HG03280 (cell line): Measurements from ENCODE around the gene RNF144B.
"Not testable (repeated sequence)": the region's sequence is repeated elsewhere in the genome, so short reads cannot be mapped to it uniquely, and the experiment has no call there.

Source experiments
- ATAC-seq: cut with Tn5 transposase; IDR thresholded peaks from one replicate; pipeline ENCODE4 v1.9.1; 2021; ENCODE audit warnings: mild to moderate bottlenecking, moderate library complexity; ENCODE audit not compliant: unreplicated experiment

RNF144B gene

DNA sequence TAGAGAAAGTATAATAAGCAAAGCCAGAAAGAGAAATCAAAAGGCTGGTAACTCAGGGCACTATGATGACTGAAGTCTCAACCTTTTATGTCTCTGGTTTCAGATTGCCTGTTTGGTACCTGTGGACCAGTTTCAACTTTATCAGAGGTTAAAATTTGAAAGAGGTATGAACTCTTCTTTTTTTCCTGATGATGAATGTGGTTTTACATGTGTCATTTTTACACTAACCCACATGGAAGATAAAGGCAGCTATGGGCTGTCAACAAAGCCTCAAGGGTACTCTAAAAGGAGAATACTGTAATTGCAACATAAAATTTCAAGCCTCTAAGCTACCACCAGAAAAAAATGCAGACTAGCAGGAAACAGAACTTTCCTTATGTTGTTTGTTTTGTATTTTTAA, 52.4 kb downstream of the RNF144B start:
- no peak for ATAC-seq

DNA sequence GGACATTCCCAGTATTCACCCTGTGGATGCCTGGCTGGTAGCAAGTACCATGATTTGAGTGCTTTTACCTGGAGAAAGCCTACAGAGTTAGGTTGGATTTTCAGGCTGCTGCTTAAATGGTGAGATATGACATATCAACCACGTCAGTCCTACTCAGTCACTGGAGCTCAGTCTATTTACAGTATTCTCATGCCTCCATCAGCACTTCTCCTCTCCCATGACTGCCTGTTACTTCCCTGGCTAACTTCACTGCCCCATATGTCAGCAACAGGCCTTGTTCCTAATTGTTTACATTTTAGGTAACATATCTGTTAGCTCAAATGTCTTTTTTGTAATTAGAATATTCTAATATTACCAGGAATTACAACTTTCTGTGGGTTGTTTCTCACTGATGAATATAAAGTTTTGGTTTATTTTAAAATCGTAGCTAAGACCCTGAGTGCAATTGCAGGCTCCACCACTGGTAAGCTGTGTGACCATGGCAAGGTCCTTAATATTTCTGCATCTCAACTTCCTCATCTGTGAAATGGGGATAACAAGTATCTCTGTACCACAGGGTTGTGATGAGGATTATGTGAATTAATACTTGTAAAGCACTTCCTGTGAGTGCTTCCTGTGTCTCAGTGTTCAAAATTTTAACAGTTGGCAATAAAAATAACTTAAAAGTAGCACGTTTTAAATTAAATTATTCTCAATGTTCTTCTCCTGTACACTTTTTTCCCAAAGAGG, 54.3 kb downstream of the RNF144B start:
- ATAC-seq, result no peak

DNA sequence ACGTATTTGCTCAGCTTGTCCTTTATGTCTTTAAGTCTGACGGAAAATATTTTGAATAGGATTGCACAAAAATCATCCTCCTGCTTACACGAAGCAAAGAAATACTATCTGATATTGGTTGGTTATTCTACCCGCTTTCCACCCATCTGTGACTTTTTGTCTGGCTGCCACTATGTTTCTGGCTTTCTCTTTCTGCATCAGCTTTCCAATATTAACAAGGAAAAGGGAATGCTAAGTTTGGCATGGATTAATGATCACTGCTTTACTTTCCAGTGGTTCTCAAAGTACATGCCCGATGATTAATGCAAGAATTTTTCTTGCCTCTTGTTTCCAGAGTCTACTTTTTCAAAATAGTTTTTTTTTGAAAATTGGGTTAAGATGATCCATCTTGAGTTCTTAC, 57.0 kb downstream of the RNF144B start:
- no peak for ATAC-seq

DNA sequence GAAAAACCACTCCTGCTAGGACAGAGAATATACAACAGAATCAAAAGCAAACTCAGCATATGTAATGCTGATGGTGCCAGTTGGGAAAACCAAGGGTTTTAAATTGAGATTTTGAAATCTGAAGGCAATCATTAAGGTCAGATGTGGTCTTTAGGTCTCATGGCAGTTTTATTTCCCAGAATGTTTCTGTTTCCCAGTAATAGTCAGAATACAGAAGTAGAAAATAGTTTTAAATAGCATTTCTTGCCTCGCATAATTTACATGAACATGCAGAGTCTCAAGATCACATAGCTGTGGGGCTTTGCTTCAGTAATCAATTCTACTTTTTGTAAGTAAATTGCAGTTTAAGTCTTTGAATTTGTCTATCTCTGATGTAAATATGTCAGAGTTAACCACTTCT, 58.1 kb downstream of the RNF144B start:
- ATAC-seq, result no peak

DNA sequence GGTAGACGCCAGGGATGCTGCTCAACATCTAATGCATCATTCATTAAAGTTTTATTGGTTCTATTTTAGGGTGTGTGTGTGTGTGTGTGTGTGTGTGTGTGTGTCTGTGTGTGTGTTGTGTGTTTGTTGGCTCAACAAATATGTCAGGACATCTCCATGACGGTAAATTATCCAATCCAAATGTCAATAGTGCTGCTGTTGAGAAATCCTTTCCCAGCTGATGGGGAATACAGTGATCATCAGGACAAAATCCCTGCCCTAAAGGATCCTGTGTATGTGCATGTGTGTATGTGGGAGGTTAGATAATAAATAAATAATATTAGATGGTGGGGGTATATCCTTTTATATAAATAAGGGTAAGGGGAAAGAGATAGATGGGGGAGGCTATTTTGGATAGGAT, 59.6 kb downstream of the RNF144B start:
- no peak for ATAC-seq

DNA sequence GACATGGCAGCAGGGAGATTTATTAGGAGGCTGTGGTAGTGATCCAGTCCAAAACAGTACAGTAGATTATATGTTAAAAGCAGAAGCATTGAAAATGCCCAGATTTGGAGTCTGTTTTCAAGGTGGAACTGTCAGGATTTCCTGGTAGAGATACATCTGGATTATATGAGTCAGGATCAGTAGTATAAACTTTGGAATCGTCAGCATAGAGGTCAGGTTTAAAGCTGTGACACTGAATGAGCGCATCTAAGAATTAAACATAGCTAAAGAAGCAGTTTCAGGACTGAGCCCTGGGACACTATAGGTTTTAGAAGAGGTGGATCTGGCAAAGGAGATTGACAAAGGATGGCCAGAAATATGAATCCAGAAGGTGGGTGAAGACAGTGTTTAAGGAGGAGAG, 60.4 kb downstream of the RNF144B start:
- ATAC-seq, result no peak

DNA sequence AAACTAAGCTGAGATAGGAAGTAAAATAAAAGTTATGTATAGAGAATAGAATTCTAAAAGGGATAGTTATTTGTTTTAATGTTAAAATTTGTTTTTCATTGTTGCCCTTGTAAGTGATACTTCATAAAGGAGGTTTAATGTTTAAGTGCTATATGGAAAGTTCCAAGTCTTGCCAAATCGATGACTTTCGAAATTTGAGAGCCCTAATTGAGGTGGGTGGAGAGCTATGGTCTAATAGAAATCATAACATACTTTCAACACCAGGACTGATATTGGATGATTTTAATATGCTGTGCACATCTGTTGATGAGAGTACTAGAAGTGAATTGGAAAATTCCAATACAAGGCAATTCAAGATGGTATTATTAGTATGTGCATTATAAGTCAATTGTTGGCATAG, 64.6 kb downstream of the RNF144B start:
- no peak for ATAC-seq

DNA sequence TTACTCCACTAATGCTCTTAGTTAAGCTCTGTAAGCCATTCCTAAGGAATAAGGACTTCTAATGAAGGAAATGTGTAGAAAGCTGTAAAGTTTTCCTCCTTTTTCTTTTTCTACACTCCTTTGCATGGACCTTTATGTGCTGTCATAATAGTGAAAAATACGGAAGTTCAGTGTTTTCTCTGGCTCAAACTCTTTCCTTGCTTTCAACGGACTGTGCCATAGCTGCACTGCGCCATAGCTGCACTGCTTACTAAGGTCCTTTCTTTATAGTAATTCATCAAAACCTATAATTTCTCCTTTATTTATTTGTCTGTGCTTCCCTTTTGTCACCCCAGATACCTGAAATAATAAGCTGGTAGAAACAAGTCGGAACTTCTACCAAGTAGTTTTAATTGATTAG, 67.3 kb downstream of the RNF144B start:
- no peak for ATAC-seq

DNA sequence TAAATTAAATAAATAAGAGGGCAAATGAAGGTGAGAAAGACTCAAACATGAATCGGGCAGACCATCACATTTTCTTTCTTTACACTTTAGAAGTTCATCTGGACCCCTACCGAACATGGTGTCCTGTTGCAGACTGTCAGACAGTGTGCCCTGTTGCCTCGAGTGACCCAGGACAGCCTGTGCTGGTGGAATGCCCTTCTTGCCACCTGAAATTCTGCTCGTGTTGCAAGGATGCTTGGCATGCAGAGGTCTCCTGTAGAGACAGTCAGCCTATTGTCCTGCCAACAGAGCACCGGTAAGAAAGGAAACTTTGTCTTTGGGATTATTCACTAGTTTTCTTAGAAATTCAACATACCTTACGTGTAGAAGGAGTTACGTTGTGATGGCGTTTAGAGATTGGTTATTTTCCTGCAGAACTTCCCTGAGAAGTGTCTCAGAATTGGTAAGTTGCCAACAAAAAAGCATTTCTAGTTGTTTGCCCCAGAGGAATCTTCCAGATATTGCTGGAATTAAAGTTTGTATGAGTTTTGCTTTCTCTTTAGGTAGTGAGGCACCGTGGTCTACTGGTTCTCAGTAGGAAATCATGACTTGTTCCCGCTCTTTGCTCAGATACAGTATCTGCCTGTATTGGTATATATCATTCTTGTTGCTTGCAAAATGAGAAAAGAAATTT, 70.1 kb downstream of the RNF144B start:
- ATAC-seq, result no peak

DNA sequence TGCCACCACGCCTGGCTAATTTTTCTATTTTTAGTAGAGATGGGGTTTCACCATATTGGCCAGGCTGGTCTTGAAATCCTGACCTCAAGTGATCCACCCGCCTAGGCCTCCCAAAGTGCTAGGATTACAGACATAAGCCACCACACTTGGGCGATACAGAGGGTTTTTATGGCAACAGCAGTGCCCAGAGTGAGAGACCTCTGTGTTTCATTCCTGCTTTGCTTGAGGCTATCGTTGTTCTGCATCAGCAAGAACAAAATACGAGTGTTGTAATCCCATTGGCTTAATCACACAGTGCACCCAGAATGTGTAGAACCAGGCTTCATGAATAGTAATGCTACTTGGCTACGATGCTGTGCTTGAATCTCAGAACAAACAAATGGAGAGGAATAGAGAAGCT, 70.9 kb downstream of the RNF144B start:
- ATAC-seq, result not testable (repeated sequence)

DNA sequence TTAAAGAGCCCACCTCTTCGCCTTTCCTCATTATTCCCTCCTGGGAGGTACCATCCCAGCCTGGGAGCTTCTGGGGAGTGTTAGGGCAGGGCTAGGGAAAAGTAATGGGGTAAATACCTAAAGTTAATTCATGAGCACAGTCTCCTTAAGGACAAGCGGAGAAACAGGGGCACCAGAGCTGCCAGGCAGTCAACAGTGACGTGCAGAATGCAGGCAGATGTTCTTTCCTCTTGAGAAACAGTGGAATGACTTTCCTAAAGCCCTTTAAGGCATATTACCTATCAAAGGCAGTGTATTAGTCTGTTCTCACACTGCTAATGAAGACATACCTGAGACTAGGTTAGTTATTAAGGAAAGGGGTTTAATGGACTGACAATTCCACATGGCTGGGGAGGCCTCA, 76.3 kb downstream of the RNF144B start:
- no peak for ATAC-seq

DNA sequence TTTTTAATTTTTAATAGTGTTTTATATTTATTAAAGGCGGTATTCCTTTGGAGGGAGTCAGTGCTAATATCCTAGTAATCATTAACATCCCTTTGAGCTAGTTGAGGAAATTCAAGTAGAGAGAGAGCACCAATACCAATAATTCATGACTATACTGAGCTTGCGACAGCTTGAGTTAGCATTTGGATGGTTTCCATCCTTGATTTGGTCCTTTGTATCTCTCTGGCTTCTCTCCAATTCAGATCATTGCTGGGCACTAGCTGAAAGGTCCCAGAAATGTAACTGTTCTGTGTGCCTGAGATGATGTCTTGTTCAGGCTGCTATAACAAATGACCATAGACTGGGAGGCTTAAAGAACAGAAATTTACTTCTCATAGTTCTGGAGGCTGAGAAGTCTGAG, 77.0 kb downstream of the RNF144B start:
- no peak for ATAC-seq

DNA sequence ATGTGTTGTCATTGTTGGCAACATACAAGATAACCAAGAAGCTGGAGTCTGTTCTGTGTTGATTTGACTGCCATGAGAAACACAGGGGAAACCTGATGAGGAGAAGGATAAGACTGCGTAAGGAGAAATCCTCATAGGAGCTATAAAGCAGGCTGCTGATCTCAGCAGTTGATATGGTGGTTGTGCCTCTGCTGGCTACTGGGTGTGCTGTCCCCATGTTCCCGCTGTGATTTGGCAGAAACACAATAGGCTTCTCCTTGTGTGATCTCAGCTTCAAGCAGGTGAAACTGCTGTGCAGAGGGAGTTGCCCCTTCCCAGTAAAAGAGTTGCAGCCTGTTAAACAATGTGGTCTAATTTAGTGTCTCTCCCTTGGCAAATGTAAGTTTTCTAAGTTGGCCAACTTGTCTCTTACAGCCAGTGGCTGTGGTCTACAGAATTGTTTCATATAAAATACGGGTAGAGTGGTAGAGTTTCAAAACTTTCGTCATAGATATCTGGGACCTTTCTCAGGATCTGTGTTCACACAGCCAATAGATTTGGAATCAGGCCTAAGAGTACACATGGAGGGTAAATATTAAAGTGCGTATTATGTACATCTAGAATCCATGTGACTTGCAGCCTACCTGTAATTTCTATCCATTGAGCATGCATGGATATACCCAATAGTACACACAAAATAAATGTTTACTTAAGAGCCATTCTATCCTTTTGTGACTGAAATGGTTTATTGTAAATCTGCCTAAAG, 78.4 kb downstream of the RNF144B start:
- ATAC-seq, result no peak

DNA sequence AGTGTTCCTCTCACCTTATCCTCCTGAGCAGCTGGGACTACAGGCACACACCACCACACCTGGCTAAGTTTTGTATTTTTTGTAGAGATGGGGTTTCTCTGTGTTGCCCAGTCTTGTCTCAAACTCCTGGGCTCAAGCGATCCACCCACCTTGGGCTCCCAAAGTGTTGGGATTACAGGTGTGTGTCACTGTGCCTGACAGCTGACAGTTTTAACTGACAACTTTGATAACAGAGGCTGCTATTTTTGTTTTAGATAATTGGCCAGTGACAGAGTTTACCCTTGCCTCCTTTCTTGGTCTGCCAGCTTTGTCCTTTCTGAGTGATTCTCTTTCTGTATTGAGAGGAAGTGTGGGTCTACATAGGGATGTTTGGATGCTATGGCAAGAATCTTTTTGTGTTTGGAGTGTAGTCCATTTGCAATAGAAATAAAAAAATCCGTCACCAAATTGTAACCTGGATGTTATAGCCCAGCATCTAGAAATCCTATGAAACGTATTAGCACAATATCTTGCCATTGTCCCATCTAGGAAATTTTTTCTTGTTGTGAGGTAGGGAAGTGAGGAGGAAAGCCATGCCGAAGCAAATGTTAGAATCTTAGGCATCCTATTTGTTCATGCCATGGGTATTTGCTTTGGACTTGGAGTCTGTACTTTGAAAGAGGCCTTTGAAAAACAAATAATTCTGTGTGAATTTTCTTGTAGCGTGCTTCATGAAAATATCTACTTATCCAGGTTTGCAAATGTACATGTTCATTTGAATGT, 80.8 kb downstream of the RNF144B start:
- no peak for ATAC-seq

DNA sequence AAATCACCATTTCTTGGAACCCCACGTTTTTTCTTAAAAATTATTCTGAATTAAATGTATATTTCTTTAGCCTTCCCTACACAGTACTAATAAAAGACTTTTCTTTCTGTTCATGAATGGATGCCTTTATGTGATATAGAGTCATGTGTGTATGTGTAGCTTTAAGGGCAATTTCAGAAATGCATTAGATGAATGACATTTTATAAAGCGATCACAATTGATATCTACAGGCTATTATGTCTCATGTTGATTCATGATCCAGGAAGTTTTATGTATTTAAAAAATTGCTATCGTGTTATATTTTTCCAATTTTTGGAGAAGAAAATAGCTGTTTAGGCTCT, 81.3 kb downstream of the RNF144B start:
- ATAC-seq, result no peak

DNA sequence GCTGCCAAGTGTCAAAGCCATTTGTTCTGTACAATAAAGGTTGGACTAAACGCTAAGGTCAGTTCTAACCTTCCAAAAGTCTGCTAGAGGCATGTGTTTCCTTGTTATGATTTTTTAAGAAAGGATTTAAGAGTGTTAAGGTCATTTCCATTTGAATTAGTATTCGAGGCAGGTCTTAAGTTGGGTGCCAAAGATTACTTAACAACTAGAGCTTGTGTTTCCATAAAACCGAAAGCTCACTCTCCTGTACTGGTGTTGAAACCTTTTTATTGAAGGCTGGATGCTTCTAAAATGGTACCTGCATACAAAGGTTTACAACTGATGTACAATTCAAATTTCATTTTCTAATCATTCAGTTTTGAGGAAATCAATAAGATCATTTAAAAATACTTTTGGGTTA, 82.4 kb downstream of the RNF144B start:
- ATAC-seq, result no peak

DNA sequence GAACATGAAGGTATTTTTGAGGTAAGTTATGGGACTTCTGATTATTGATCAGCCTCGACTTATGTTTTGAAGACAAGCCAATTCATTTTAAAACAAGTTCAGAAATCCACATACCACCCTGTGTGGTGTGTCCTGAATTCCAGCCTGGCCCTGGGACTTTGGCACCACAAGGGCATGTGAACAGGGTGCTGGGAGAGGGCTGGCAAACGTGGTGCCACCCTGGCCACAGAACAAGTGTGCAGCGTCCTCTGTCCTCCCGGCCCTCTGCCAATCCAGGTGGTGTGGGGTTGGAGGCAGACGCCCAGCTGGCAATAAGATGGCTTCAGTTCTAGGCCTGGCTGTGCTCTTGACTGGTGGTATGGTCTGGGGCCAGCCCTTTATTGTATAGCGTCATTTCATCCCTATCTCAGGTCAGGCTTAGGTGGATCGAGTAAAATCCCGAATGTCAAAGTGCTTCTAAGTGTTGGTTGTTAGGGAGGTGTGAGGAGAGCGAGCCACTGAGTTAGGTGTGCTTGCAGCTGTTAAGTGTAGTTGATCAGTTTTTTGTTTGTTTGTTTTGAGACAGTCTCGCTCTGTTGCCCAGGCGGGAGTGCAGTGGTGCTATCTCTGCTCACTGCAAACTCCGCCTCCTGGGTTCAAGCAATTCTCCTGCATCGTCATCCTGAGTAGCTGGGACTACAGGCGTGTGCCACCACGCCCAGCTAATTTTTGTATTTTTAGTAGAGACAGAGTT, 84.2 kb downstream of the RNF144B start:
- ATAC-seq, result no peak

DNA sequence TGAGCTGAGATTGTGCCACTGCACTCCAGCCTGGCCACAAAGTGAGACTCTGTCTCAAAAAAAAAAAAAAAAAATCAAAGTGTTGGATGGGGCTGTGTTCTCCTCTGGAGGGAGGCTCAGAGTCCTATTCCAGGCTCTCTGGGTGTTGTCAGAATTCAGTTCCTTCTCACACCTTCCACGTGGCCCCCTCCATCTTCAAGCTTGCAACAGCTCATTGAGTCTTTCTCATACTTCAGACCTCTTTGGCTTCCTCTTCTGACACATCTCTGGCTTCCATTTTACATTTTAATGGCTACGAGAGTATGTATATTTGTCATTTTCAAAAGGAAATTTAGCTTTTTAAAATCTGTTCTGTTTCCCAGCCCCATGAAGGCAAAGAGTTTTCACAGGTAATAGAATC, 85.8 kb downstream of the RNF144B start:
- ATAC-seq, result no peak

DNA sequence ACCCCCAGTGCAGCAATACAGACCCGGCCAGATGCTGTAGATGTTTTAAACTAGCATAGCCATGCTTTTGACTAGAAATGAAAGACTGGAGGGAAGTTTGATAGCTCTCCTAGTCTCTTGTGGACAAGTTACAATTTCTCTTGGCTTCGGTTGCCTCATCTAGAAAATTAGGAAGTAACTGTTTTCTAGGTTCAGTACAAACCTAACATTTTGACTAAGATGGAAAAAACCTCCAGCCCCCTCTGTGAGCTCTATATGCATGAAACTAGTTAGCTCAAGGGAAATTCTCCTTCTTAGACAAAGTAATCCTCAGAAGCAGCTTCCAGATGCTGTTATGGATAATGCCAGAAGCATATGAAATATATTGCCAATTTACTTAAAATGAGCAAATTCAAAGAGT, 86.6 kb downstream of the RNF144B start:
- ATAC-seq, result no peak

DNA sequence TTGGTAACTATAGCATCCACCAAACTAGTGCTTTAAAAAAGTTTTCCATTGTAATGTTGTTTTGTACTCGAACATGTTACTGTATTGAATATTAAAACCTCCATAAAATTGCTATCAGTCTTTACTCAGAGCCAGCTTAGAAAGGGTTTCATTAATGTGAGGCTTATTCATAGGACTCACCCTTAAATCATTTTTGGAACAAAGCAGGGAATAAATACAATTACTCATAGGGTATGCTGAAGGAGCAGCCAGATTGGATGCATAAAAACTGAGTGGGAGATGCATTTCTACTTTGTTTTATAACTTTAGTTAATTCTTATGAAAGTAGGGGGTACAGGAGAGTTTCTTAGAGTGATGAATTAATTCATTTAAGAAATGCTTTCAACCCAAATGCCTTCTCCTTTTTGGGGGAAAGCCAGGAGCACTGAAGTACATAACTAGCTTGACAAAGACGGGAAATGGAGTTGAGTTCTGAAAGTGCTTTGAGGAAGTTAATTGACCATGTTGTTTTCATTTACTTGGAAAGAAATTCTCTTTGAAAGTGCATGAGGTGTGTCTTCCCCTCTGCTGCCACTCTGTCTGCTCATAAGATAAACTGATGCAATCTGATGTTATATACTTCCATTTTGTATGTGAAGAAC, 90.3 kb downstream of the RNF144B start:
- no peak for ATAC-seq
